ENCODE measurements around the gene MAPK1. TPM values are rescaled to one million over a fixed set of nuclear protein-coding genes. Genes with fewer than 3 reads are reported as not detected.
A peak's percentile ranks its signal among the peaks of the same experiment; 100 is the strongest.

Gene MAPK1
- total RNA-seq, 1 donor from 2014 or later = 148 TPM

GRCh38 chr22:21823740-21824444, 43.6 kb downstream of the MAPK1 start:
- H3K27ac Mint-ChIP-seq (ENCODE audit: unreplicated experiment) = peak overlapping the region; percentile 43
- H3K4me3 Mint-ChIP-seq (ENCODE audit: unreplicated experiment) = no peak overlapping the region
- DNase-seq (ENCODE audit: low read depth) = peak; percentile 46
- H3K9ac ChIP-seq (ENCODE audit: low read length) = no peak overlapping the region
- peaks cover 24% of the 10 kb centered on the region for H3K4me1 Mint-ChIP-seq (ENCODE audit: low read depth, unreplicated experiment)
- peak overlapping the region; percentile 13 for H3K4me2 ChIP-seq (ENCODE audit: low read length)
- H3K9me3 Mint-ChIP-seq (ENCODE audit: unreplicated experiment) = no peaks in the 10 kb centered on the region
- H2AFZ ChIP-seq (ENCODE audit: low read depth, low read length) = no peak overlapping the region
- no peaks in the 10 kb centered on the region for H3K27me3 Mint-ChIP-seq (ENCODE audit: low read depth, unreplicated experiment)
- H3K4me1 ChIP-seq (ENCODE audit: insufficient read depth, low read length) = peaks cover 9% of the 10 kb centered on the region
- no peaks in the 10 kb centered on the region for H3K27me3 ChIP-seq (ENCODE audit: insufficient read depth, low read length)
- H3K36me3 Mint-ChIP-seq (ENCODE audit: low read depth, unreplicated experiment) = no peaks in the 10 kb centered on the region
- TF ChIP-seq CTCF (IDR thresholded peaks at IDR 0.05; ENCODE audit: insufficient read depth, low read depth, low read length) = no peak
- TF ChIP-seq EZH2 (IDR thresholded peaks at IDR 0.05; ENCODE audit: insufficient read depth, low read length) = no peak
- no peaks in the 10 kb centered on the region for H3K9me3 ChIP-seq (ENCODE audit: insufficient read depth, low read depth, low read length)
- FAIRE-seq = peak; percentile 32
- no peak overlapping the region for H3K4me3 ChIP-seq (ENCODE audit: insufficient read depth, low read depth, low read length)
- H3K27ac ChIP-seq (ENCODE audit: low read depth, low read length) = no peak overlapping the region
- H4K20me1 ChIP-seq (ENCODE audit: insufficient read depth, low read length) = peaks cover 91% of the 10 kb centered on the region
- H3K36me3 ChIP-seq (ENCODE audit: insufficient read depth, low read length) = no peaks in the 10 kb centered on the region
- H3K79me2 ChIP-seq (ENCODE audit: insufficient read depth, low read length) = peaks cover 95% of the 10 kb centered on the region

- no peak overlapping the region for H3K4me3 ChIP-seq (ENCODE audit: insufficient read depth, low read depth, low read length)
- no peak overlapping the region for H3K9ac ChIP-seq (ENCODE audit: low read length)
- H3K79me2 ChIP-seq (ENCODE audit: insufficient read depth, low read length) = peaks cover 93% of the 10 kb centered on the region
- Mint-ChIP-seq H3K27me3 (ENCODE audit: low read depth, unreplicated experiment) (no peaks in the 10 kb centered on the region), H3K36me3 (ENCODE audit: low read depth, unreplicated experiment) (no peaks in the 10 kb centered on the region), H3K4me3 (ENCODE audit: unreplicated experiment) (no peak overlapping the region), H3K9me3 (ENCODE audit: unreplicated experiment) (no peaks in the 10 kb centered on the region), H3K4me1 (ENCODE audit: low read depth, unreplicated experiment) (peaks cover 35% of the 10 kb centered on the region), H3K27ac (ENCODE audit: unreplicated experiment) (no peak overlapping the region)
- H3K4me1 ChIP-seq (ENCODE audit: insufficient read depth, low read length) = peaks cover 22% of the 10 kb centered on the region
- FAIRE-seq (no peak), DNase-seq (ENCODE audit: low read depth) (no peak)
- TF ChIP-seq EZH2 (IDR thresholded peaks at IDR 0.05; ENCODE audit: insufficient read depth, low read length) (no peak), CTCF (IDR thresholded peaks at IDR 0.05; ENCODE audit: insufficient read depth, low read depth, low read length) (no peak)
- no peak overlapping the region for H3K4me2 ChIP-seq (ENCODE audit: low read length)
- H3K27ac ChIP-seq (ENCODE audit: low read depth, low read length) = no peak overlapping the region
- peaks cover 83% of the 10 kb centered on the region for H4K20me1 ChIP-seq (ENCODE audit: insufficient read depth, low read length)
- no peak overlapping the region for H2AFZ ChIP-seq (ENCODE audit: low read depth, low read length)
- no peaks in the 10 kb centered on the region for H3K36me3 ChIP-seq (ENCODE audit: insufficient read depth, low read length)
- no peaks in the 10 kb centered on the region for H3K9me3 ChIP-seq (ENCODE audit: insufficient read depth, low read depth, low read length)
- no peaks in the 10 kb centered on the region for H3K27me3 ChIP-seq (ENCODE audit: insufficient read depth, low read length)
These were observed 48.2 kb downstream of the MAPK1 start for GRCh38 chr22:21819183-21819770.
